Measurements from ENCODE around the gene PLEKHG5.
"Not testable (repeated sequence)": the region's sequence is repeated elsewhere in the genome, so short reads cannot be mapped to it uniquely, and the experiment has no call there.

The PLEKHG5 gene

DNA sequence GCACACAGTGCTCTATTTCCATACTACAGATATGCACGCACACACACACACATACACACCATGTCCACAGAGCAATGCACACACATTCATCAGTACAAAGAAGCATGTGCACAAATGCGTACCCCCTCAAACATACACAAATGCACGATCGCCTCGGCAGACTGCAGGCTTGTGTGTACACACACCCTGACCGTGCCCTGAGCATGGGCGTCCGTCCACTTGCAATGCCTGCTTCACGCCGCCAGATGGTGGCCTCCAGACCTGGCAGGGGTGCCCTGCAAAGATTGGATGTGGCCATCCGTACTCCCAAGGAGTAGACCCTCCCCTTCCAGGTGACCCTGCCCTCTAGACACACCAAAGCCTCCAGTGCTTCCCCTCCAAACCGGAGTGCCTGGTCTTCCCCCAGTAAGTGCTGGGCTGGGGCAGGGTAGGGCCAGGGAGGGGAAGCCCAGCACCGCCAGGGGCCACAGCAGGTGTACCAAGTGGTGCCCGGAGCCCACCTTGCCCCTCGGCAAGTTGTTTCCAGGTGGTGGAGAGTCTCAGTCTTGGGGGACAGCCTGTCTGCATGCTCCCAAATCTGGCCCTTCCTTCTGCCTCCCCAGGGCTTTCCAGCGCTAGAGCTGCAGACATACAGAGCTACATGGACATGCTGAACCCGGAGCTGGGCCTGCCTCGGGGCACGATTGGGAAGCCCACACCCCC, 46.3 kb downstream of the PLEKHG5 start:
- DNase-seq (ENCODE audit: low read depth), result no peak

DNA sequence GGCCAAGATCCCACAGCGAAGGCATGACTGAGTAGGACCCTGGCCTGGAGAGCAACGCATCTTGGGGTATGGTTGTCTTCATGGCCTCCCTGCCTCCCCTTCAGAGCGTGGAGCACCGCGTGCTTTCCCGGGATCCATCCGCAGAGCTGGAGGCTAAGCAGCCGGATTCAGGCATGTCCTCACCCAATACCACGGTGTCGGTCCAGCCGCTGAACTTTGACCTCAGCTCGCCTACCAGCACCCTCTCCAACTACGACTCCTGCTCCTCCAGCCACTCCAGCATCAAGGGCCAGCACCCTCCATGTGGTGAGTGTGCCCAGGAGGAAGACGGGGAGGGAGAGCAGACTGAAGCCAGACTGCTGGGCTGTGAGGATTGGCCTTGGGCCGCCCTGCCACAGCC, 47.1 kb downstream of the PLEKHG5 start:
- DNase-seq (ENCODE audit: low read depth), result no peak

DNA sequence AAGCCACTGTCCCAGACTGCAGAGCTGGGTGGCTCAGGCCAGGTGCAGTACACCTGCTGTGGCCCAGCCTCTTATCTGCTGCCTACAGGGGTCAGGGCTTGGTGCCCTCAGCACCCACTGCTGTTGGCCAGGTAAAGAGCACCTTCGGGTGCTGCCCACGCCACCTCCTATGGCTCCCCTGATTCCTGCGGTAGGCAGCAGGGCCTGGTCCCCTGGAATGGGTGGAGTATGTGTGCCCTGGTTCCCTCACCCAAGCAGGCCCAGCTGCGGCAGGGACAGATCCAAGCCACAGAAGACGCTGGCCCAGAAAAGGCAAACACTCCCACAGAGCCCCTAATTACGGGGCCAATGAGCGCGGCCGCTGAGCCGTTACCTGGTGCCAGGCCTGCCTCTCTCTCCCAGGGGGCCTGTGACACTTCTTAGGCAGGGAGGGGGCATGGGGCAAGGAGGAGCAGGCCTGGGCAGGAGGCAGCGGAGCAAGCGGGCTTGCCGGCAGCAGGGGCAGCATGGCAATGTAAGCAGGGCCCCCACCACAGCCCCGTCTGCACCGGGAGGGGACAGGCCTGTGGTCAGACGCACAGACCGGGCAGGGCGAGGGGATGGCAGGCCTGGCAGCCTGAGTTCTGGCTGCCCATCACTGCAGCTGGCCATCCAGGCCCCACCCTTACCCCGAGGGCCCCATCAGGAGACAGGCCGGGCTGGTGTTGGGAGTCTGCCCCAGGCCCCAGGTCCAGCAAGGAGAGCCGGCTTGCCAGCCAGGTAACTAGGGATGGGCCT, 47.9 kb downstream of the PLEKHG5 start:
- no peak for DNase-seq (ENCODE audit: low read depth)

DNA sequence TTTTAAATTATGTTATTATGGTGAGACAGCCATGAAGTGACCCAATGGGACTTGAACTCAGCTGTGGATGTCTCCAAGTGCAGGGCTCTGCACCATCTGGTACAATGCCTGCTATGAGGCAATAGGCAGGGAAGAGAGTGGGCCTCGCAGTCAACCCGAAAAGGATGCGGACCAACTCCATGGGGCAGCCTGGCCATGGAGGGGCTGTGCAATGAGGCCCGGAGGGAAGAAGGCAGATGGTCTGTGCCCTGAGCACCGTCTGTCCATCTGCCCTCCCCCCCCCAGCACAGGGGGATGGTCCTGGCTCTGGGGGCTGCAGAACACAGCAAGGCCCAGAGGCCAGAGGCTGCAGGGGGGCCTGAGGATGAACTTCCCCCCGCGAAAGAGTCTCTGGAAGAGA, 49.9 kb downstream of the PLEKHG5 start:
- DNase-seq (ENCODE audit: low read depth), result no peak

DNA sequence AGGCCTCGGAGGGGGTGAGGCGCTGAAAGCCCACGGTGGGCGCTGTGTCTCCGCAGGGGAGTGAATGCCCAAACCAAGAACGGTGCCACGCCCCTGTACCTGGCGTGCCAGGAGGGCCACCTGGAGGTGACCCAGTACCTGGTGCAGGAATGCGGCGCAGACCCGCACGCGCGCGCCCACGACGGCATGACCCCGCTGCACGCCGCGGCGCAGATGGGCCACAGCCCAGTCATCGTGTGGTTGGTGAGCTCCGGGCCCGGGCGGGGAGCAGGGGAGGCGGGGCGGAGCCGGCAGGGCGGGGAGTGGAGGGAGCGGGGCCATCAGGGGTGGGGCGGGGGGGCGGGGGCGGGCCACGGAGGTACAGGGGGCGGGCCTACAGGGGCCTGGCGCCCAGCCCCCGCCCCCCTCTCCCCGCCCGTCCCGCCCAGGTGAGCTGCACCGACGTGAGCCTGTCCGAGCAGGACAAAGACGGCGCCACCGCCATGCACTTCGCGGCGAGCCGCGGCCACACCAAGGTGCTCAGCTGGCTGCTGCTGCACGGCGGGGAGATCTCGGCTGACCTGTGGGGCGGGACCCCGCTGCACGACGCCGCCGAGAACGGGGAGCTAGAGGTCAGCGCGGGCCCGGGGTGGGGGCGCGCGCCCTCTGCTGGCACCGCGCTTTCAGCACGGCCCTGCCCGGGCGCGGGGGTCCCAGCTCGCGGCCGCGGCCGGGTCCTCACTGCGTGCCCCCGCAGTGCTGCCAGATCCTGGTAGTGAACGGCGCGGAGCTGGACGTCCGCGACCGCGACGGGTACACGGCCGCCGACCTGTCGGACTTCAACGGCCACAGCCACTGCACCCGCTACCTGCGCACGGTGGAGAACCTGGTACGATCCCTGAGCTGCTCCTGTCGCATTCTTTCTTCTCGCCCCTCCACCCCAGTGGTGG, 51.0 kb downstream of the PLEKHG5 start:
- peak; percentile 69 for DNase-seq (ENCODE audit: low read depth)

DNA sequence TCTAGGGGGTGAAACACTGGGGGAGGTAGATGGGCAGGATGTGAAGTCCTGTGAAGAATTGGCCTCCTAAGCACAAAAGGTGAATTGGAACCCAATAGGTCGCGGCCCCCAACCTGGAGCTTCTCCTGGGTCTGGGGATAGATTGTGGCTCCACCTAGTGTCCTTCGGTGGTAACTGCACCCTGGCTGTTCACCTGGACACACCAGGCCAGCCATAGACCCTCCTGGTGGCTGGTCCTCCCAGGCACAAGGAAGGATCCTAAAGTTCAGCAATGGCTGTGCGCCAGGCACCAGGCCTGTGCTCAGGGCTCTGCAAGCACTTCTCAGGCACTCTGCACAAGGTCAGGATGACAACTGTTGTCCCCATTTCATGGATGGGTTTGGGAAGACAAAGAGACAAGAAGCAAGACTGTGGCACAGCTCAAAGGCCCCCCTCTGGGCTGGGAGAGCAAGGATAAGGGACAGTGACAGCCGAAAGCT, 53.4 kb downstream of the PLEKHG5 start:
- peak; percentile 49 for DNase-seq (ENCODE audit: low read depth)

DNA sequence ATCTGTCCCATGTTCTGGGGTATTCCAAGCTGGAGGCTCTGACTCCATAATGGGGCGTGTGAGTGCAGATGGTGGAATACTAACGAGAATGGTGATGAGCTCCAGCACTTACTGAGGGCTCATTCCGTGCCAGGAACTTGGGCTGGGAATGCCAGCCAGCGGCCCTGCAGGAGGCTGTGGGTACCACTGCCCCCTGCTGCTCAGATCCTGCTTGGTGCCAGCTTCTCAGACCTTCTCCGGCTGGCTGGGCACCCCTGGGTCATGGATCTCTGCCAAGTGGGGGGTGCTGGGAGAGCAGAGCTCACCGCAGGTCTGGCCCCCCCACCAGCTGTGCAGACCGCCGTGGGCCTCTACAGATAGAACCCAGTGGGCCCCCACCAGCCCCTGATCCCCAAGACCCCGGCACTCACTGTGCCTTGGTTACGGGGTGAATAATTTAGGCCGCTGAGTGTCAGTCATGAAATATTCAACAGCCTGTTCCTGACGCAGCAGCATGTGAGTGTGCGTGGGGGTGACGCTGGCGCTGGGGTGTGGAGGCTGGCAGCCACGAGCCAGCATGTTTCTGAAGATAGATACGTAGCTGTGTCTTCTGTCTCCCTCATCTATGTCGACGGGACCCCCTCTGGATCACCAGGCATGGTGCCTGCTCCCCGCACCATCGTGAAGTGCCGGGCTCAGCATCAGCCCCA, 54.3 kb downstream of the PLEKHG5 start:
- DNase-seq (ENCODE audit: low read depth), result not testable (repeated sequence)

DNA sequence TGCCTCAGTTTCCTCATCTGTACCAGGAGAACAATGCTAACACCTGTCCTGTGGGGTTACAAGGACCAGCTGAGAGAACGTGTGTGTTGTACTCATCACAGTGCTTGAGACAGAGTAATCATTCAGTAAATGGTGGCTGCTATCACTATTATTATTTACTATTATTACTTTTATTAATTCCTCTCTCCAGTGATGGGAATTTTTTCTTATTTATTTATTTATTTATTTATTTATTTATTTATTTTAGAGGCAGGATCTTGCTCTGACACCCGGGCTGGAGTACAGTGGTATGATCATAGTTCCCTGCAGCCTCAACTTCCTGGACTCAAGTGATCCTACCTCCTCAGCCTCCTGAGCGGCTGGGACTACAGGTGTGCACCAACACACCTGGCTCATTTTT, 55.2 kb downstream of the PLEKHG5 start:
- not testable (repeated sequence) for DNase-seq (ENCODE audit: low read depth)

DNA sequence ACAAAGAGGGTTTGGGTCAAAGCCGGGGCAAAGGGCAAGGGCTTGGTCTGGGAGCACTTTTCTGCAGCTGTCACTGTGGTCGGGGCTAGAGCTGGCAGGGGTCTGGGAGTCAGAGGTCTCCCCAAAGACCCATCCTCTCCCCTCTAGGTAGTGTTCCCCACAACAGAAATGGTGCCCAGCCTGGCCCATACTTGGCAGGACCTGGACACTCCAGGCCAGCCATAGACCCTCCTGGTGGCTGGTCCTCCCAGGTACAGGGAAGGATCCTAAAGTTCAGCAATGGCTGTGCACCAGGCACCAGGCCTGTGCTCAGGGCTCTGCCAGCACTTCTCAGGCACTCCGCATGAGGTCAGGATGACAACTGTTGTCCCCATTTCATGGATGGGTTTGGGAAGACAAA, 55.9 kb downstream of the PLEKHG5 start:
- no peak for DNase-seq (ENCODE audit: low read depth)

DNA sequence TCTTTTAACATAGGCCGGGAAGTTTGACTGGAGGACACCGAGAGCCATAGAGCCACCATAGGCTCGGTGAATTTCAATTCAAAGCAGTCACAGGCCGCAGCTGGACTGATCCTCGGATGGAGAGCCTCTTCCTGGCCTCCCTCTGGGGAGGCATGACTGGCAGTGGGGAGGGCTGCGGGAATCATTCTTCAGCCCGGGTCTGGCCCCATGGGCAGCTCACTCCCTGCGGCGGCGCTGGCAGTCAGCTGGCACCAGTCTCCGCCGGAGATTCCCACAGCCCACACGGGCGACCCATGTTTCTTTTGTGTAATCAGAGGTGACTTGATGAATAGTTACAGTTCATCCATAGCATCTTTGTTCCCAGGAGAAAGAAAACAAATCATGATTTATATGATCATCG, 56.3 kb downstream of the PLEKHG5 start:
- no peak for DNase-seq (ENCODE audit: low read depth)

DNA sequence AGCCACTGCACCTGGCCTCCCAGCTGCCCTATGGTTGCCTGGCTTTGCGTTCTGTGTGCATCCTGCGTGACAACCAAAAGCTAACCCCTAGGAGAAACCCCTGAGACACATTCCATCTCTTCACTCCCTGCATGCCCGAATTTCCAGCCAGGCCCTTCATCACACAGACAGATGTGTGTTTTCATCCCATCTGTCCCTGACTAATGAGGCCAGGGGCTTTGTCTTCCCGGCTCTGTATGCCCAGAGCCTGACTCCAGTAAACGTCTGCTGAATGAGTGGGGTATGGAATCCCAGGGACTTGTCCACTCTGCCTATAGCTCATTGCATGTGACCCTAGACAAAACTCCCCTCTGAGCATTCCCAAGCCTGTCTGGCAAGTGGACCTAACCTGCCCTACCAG, 57.3 kb downstream of the PLEKHG5 start:
- no peak for DNase-seq (ENCODE audit: low read depth)

DNA sequence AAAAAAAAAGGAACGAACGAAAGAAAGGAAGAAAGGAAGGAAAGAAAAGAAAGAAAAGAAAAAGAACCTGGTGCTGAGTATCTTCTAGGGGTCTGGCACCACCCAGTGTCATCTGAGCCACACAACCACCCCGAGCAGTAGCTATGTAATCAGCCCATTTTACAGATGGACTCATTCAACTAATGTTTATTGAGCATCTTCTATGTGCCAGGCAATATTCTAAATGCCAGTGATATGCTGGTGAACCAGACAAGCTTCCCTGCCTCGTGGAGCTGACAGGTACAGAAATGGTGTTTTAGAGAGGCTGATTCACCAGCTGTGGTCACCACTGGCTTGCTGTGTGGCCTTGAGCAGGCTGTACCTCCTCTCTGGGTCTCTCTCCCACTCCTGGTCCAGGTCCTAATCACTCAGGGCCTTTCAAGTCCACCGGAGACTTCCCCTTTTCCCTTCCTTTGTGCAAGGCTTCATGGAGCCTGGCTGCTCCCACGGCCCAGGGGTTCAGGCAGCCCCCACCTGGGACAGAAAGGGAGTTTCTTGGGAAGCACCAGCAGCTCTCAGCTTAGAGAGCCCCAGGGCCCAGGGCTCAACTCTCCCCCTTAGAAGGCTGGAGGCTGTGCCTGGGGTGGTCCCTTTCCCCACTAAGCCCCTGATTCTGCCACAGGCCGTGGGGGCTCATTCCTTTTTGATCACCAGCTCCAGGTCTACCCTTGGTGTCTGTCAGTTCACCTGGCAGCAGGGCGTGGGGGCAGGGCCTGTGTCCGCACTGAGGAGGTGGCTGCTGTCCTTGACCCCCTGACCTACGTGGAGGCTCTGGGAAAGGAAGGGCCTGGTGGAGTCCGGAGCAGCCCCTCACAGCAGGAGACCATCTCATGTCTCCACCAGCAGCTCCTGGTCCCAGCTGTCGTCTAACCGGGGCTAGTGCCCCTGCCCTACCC, 59.6 kb downstream of the PLEKHG5 start:
- DNase-seq (ENCODE audit: low read depth), result not testable (repeated sequence)

DNA sequence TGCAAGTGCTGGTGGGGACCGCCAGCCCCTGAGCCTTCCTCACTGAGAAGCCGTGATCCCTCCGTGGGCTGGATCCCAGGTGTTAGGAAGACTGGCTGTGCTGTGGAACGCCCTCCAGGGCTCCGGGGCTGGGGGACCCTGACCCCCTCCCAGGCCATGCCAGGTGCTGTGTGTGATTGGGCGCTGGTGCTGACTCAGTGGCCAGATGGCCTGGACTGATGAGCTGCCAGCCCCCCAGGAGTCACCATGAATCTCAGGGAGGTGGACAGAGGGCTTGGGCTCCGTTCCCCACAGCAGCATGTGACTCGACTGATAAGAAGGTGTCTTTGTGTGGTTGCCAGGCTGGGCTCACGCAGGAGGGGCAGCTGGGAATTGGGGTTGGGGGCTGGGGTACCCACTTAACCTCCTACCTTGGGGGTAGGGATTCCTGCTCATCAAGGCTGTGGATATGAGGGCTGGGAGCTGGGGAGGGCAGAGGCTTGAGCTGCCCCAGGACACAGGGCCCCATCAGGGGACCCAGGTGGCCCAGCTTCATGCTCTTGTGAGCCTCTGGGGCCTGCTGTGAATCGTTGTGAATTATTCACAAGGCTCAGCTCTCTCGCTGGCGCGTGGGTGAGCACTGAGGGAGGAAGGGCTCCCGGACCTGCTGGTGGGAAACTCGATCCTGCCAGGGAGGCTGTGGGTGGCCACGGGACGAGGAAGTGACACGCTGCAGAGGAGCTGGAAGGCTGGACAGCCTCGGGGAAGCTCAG, 61.6 kb downstream of the PLEKHG5 start:
- DNase-seq (ENCODE audit: low read depth), result not testable (repeated sequence)

DNA sequence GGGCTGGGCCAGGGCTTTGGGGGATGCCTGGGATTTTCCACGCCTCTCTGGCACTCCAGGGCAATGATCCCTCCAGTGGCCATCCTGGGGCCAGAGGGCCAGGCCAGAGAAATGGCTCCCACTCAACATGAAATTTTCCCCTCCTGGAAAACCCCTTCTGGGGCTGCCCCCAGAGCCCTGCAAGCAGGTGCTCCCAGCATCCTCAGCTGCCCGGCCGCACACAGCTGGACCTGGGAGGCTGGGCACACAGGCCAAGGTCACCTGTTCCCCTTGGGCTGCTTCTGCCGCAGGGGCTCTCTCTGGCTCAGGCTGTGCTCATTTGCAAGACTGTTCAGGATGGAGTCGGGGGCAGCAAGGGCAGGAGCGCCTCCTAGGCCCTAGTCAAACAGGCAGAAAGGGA, 63.0 kb downstream of the PLEKHG5 start:
- DNase-seq (ENCODE audit: low read depth), result not testable (repeated sequence)

DNA sequence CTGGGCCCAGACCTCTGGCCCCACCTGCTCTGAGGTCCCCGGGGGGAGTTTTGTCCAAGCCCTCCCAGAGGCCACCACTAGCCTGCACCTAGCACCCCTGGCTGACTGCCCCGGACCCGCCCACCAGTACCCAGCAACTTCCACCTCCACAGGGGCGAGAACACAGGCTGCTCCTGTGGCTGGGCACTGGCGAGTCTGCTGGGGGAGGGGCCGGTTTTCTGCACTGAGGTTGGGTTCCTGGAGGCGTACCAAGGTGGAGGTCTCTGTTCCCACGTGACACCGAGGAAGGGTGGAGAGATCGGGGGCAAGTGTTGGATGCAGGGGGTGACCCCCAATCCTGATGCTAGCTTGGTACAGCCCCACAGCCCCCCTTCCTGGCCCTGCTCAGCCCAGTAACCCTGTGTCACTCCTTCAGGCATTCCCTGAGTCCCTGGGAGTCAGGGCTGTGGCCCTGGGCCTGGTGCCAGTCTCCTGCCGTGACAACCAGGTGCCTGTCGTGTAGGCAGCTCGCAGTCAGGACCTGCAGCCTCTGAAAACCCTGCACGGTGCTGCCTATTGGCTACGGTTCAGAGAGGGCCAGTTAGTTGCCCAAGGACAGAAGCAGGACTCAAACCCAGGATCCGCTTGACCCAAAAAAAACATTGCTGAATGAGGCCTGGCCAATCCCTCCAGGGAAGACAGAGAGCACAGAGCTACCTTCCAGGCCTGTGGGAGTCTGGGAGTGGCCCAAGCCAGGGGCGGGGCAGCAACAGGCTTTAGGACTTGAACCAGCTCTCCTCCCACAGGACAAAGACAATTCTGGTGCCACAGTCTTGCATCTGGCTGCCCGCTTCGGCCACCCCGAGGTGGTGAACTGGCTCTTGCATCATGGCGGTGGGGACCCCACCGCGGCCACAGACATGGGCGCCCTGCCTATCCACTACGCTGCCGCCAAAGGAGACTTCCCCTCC, 63.8 kb downstream of the PLEKHG5 start:
- DNase-seq (ENCODE audit: low read depth), result no peak

DNA sequence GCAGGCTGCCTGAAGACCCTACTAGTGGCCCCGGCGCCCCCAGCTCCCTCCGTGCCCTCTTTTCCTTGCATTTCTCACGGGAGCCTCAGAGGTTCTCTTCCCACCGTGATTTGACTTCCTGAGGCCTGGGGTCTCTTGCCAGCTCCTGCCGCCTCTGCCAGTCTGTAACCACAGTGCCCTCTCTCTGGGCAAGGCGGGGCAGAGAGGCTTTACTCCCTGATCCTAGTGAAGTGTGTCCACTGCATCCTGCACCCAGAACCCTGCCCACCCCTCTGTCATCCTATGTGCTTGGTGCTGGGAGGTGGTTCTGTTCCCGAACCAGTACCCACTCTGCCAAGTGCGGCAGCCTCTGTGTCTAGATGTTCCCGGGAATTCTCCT, 64.5 kb downstream of the PLEKHG5 start:
- DNase-seq (ENCODE audit: low read depth), result no peak

DNA sequence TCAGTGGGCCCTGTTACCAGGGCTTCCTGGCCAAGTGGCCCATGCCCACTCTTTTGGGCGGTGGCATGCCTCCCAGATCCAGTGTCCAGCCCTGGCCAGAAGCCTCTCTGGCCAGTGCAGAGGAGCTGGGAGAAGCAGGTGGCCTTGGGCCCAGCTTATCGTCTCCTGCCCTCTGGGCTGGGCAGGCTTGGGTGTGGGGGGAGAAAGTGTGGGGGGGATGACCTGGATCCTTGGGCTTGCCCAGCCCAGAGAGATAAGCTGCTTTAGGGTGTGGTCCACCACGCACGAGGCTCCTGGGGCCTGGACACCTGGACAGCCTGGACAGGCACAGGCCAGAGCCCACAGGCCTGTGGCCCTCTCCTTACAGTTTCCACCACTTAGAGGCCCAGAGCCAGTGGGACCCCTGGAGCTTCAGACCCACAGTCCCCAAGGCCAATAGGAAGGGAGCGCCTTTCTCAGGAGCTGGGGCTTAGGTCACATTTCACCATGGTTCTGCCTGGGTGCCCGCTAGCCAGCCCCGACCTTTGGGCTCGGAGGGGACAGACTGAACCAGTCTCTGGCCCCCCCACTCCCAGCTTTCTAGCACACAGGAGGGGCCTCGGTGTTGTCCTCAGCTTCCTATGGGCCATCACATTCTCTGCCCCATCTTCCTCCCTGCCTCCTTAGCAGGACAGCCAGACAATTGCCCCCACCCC, 65.0 kb downstream of the PLEKHG5 start:
- DNase-seq (ENCODE audit: low read depth), result no peak

DNA sequence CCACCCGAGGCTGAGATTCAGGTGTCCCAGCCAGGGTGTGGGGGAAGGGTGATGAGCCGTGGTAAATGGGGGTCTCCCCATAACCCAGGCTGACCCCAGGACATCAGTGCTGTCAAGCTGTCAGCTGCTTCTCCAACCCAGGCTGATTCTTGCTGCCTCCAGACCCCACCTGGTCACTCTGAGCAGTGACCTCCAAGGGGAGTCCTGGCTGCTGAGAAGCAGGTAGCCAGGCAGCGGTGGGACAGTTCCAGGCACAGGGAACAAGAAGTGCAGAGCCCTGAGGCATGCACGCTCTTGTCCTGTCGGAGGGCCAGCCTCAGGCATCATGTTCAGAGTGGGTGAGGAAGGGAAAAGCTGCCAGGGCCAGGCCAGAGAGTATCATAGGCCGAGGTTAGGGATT, 65.8 kb downstream of the PLEKHG5 start:
- no peak for DNase-seq (ENCODE audit: low read depth)
